Karpas-422 (cell line): ENCODE measurements around the gene ELAPOR1. TPM values are rescaled to one million over a fixed set of nuclear protein-coding genes. Genes with fewer than 3 reads are reported as not detected.

Source experiments
- DNase-seq: peaks from one replicate; pipeline ENCODE4 v3.0.0-alpha.2; 2015
- H2AFZ ChIP-seq: fragments of 200-600 bp; sonication (generic); 2 replicates; pipeline ENCODE4 v1.6.1; 2014; ENCODE audit warnings: antibody characterized with exemption, low read length, mixed read lengths
- H3K27ac ChIP-seq: fragments of 200-600 bp; sonication (generic); 2 replicates; pipeline ENCODE4 v1.5.1; 2014; ENCODE audit warnings: mild to moderate bottlenecking, low read length, moderate library complexity
- H3K27me3 ChIP-seq: fragments of 200-600 bp; sonication (generic); 2 replicates; pipeline ENCODE4 v1.6.1; 2014; ENCODE audit warnings: low read length, mixed read lengths
- H3K36me3 ChIP-seq: fragments of 200-600 bp; sonication (generic); 2 replicates; pipeline ENCODE4 v1.6.1; 2014; ENCODE audit warnings: low read length, mixed read lengths; ENCODE audit not compliant: insufficient read depth
- H3K4me1 ChIP-seq: fragments of 200-600 bp; sonication (generic); 2 replicates; pipeline ENCODE4 v1.6.1; 2014; ENCODE audit warnings: mild to moderate bottlenecking, low read length, mixed read lengths
- H3K4me2 ChIP-seq: fragments of 200-600 bp; sonication (generic); 2 replicates; pipeline ENCODE4 v1.6.1; 2014; ENCODE audit warnings: low read length, low read depth, mild to moderate bottlenecking; ENCODE audit not compliant: poor library complexity, severe bottlenecking
- H3K4me3 ChIP-seq: fragments of 200-600 bp; sonication (generic); 2 replicates; pipeline ENCODE4 v1.5.1; 2014; ENCODE audit warnings: mild to moderate bottlenecking, antibody characterized with exemption, low read length, mixed read lengths
- H3K79me2 ChIP-seq: fragments of 200-600 bp; sonication (generic); 2 replicates; pipeline ENCODE4 v1.6.1; 2014; ENCODE audit warnings: mild to moderate bottlenecking, low read length, mixed read lengths
- H3K9ac ChIP-seq: fragments of 200-600 bp; sonication (generic); 2 replicates; pipeline ENCODE4 v1.6.0; 2014; ENCODE audit warnings: low read length
- H3K9me2 ChIP-seq: fragments of 200-600 bp; sonication (generic), shearing (Covaris generic); replicated peaks from 2 replicates; pipeline ENCODE4 v1.6.0; 2014; ENCODE audit warnings: mild to moderate bottlenecking, low read length, moderate library complexity; ENCODE audit not compliant: insufficient read depth
- H3K9me3 ChIP-seq: fragments of 300-700, 200-600 bp; sonication (generic); 2 replicates; pipeline ENCODE4 v1.6.1; 2014; ENCODE audit warnings: low read length, mixed read lengths
- H4K20me1 ChIP-seq: fragments of 200-600 bp; sonication (generic); 2 replicates; pipeline ENCODE4 v1.6.1; 2014; ENCODE audit warnings: mild to moderate bottlenecking, antibody characterized with exemption, low read length, low read depth; ENCODE audit not compliant: insufficient read depth
- small RNA-seq: library from RNA; depleted of rRNA; stranded (forward); fragments of <200 nt; gene quantifications from one replicate; pipeline ENCODE3, GENCODE V24; 2014
- total RNA-seq: library from RNA; depleted of rRNA; stranded (reverse); fragments of >200 nt; shearing (Covaris generic); gene quantifications from 2 replicates; pipeline ENCODE4 v1.2.3, GENCODE V29; 2014; ENCODE audit warnings: low replicate concordance; rRNA removed

The ELAPOR1 gene
- total RNA-seq, 1 experiment from 2014 or later = 4.7 TPM

GRCh38 chr1:109160071-109160840, 46.3 kb downstream of the ELAPOR1 start:
- H3K9me2 ChIP-seq = no peaks in the 10 kb centered on the region
- no peak overlapping the region for H3K4me2 ChIP-seq
- H3K4me1 ChIP-seq = peaks cover 9% of the 10 kb centered on the region
- DNase-seq = no peak
- H3K36me3 ChIP-seq = no peaks in the 10 kb centered on the region
- no peak overlapping the region for H2AFZ ChIP-seq
- no peak overlapping the region for H3K27ac ChIP-seq
- H3K27me3 ChIP-seq = no peaks in the 10 kb centered on the region
- no peak overlapping the region for H3K4me3 ChIP-seq
- H4K20me1 ChIP-seq = no peaks in the 10 kb centered on the region
- H3K79me2 ChIP-seq = no peaks in the 10 kb centered on the region
- no peak overlapping the region for H3K9ac ChIP-seq
- H3K9me3 ChIP-seq = no peaks in the 10 kb centered on the region

- Histone ChIP-seq H3K36me3 (no peaks in the 10 kb centered on the region), H3K9ac (no peak overlapping the region), H3K4me2 (no peak overlapping the region), H3K79me2 (no peaks in the 10 kb centered on the region), H3K9me2 (no peaks in the 10 kb centered on the region), H4K20me1 (no peaks in the 10 kb centered on the region), H2AFZ (no peak overlapping the region), H3K4me1 (peaks cover 9% of the 10 kb centered on the region), H3K27me3 (no peaks in the 10 kb centered on the region), H3K9me3 (no peaks in the 10 kb centered on the region), H3K27ac (no peak overlapping the region), H3K4me3 (no peak overlapping the region)
- no peak for DNase-seq
Observed at GRCh38 chr1:109161858-109162606, 48.1 kb downstream of the ELAPOR1 start.

GRCh38 chr1:109162626-109163025, 48.7 kb downstream of the ELAPOR1 start:
- H3K9me3 ChIP-seq = no peaks in the 10 kb centered on the region
- H3K79me2 ChIP-seq = no peaks in the 10 kb centered on the region
- H4K20me1 ChIP-seq = no peaks in the 10 kb centered on the region
- no peak overlapping the region for H3K4me3 ChIP-seq
- H3K9ac ChIP-seq = no peak overlapping the region
- H3K4me2 ChIP-seq = no peak overlapping the region
- H3K9me2 ChIP-seq = no peaks in the 10 kb centered on the region
- no peak for DNase-seq
- no peaks in the 10 kb centered on the region for H3K27me3 ChIP-seq
- H3K27ac ChIP-seq = no peak overlapping the region
- no peaks in the 10 kb centered on the region for H3K36me3 ChIP-seq
- H3K4me1 ChIP-seq = peaks cover 9% of the 10 kb centered on the region
- no peak overlapping the region for H2AFZ ChIP-seq

- Histone ChIP-seq H3K79me2 (no peaks in the 10 kb centered on the region), H3K9me2 (no peaks in the 10 kb centered on the region), H3K4me1 (peaks cover 9% of the 10 kb centered on the region), H3K4me3 (no peak overlapping the region), H3K27me3 (no peaks in the 10 kb centered on the region), H3K27ac (no peak overlapping the region), H3K9ac (no peak overlapping the region), H4K20me1 (no peaks in the 10 kb centered on the region), H3K9me3 (no peaks in the 10 kb centered on the region), H3K4me2 (no peak overlapping the region), H3K36me3 (no peaks in the 10 kb centered on the region), H2AFZ (no peak overlapping the region)
- no peak for DNase-seq
Observed at GRCh38 chr1:109163551-109163950, 49.6 kb downstream of the ELAPOR1 start.

Small RNA genes lying within 50 kb of the gene (small RNA-seq; reads per million reads assigned to genes)
- gene AL356488.2 = not detected

Other genes with a start within 250 kb of the ELAPOR1 start
- gene GPSM2, start 237.1 kb upstream of the ELAPOR1 start, total RNA-seq = 13.7 and 18.3 TPM in 2 replicates
- gene CLCC1, start 150.6 kb upstream of the ELAPOR1 start, total RNA-seq = 20.6 and 24.0 TPM in 2 replicates
- 12.8 and 20.3 TPM in 2 replicates for gene WDR47, start 72.0 kb upstream of the ELAPOR1 start, total RNA-seq
- 7.9 and 17.8 TPM in 2 replicates for gene TAF13, start 38.1 kb upstream of the ELAPOR1 start, total RNA-seq
- gene TMEM167B, start 23.4 kb upstream of the ELAPOR1 start, total RNA-seq = 11.1 and 18.7 TPM in 2 replicates
- gene SARS1, start 99.8 kb downstream of the ELAPOR1 start, total RNA-seq = 184 and 248 TPM in 2 replicates
- 0.43 and 1.2 TPM in 2 replicates for gene CELSR2, start 135.4 kb downstream of the ELAPOR1 start, total RNA-seq
- gene PSRC1, start 169.0 kb downstream of the ELAPOR1 start, total RNA-seq = 6.3 and 24.2 TPM in 2 replicates
- gene MYBPHL, start 192.9 kb downstream of the ELAPOR1 start, total RNA-seq = 0.14 and 4.3 TPM in 2 replicates